Iris pigment epithelial cell (primary cell): ENCODE data around the gene EDEM1.
"Not testable (repeated sequence)": the region's sequence is repeated elsewhere in the genome, so short reads cannot be mapped to it uniquely, and the experiment has no call there.

Experiments
- DNase-seq: peaks from one replicate; pipeline ENCODE4 v3.0.0-alpha.2; 2011; ENCODE audit warnings: low read depth

The EDEM1 gene

DNA sequence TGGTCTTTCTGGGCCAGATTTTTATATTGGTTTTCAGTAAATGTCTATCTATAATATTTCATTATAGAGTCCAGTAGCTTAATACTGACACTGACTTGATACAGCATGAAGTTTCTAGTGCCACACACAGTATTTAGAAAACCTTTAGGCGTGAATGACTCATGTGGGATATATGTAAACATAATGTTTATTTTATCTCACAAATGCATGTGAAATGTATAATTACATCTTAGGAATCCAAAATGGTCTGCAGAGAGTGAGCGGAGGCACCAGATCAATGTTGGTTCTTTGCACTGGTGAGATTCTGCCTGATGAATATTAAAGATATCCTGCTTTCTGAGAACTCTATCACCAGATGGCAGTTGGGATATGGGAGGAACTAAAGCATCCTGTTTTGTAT, 8.5 kb upstream of the EDEM1 start:
- not testable (repeated sequence) for DNase-seq

DNA sequence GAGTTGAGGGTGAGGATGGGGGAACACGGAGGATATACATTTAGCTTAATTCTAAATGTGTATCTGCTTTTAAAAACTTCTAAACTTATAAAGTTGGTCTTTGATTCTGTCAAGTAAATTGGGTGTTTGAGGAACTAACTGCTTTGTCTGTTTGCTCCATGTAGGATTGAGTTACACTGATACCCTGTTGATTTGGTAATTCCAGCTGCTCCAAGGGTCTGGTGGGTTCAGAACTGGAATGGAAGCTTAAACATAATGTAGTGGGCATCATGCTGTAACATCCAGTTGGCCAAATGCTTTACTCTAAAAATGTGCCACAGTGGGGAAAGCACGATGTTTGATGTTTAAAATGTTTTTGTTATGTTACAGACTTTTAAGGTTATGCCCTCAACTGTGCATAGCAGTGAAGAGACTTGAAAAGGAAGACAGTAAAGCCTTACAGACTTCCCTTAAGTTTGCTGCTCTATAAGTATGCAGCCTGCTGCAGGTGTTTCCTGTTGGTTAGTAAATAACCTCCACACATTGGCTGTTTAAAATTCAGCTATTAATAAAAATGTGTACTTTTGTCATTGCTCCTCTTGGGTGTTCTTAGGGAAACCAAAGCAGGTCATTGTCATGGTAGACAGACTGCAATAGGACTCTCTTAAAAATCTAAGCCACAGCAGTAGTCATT, 5.9 kb upstream of the EDEM1 start:
- DNase-seq, result no peak

DNA sequence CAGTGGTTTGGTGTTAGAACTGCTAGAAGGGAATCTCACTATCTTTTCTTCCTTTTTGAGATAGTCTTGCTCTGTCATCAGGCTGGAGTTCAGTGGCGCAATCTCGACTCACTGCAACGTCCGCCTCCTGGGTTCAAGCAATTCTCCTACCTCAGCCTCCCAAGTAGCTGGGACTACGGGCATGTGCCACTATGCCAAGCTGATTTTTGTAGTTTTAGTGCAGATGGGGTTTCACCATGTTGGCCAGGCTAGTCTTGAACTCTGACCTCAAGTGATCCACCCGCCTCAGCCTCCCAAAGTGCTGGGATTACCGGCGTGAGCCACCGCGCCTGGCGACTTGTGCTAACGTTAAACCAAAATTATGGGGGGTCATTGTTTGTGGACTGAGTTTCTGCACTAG, 3.8 kb upstream of the EDEM1 start:
- DNase-seq, result not testable (repeated sequence)

DNA sequence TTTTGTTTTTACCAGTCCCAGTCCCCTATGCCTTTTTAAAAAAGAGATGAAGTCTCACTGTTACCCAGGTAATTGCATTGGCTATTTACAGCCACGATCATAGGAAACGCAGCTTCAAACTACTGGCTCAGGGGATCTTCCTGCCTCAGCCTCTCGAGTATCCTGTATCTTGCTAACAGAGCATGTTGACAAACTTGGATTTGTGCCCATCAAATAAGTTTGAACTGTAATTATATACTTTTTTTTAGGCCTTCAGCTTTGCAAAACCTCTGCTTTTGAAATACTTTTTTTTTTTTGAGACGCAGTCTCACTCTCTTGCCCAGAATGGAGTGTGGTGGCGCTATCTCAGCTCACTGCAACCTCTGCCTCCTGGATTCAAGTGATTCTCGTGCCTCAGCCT, 3.0 kb upstream of the EDEM1 start:
- DNase-seq, result no peak

GRCh38 chr3:5185093-5185673, 2.3 kb upstream of the EDEM1 start:
- no peak for DNase-seq

DNA sequence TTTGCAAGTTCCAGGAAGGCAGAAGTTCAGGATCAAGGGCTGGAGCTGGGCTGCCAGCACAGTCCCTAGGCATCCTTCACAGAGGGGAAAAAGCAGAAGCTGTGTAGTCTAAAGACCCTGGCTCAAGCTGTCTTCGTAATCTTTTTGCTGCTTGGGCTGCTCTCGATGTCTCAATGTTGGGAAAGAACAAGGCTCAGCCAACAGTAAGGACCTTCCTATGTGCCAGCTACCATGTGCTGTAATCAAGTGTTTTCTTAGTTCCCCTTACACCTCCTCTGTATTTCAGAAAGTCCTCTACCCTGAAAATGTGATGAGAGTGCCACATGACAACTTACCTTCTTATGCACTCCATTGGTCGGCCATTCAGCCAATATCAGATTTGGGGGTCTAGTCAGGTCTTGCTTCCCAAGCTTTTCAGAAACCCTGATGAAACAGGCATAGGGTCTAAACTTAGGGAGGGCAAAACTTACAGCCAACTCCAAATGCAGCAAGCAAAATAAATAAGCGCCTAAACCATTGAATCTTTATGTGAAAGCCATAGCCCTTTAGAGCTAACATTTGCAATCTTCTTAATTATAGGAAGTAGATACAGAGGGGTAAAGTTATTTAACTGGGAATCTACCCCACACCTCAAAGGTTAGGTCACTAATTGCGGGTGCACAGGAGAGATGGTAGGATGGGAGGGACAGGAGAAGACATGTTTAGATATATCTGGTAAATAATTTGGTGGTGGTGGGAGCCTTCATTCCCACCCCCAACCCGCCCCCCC, 1.2 kb upstream of the EDEM1 start:
- DNase-seq, result no peak

- peak; percentile 48 for DNase-seq
These were observed 700 bp upstream of the EDEM1 start for GRCh38 chr3:5186858-5187155.

DNA sequence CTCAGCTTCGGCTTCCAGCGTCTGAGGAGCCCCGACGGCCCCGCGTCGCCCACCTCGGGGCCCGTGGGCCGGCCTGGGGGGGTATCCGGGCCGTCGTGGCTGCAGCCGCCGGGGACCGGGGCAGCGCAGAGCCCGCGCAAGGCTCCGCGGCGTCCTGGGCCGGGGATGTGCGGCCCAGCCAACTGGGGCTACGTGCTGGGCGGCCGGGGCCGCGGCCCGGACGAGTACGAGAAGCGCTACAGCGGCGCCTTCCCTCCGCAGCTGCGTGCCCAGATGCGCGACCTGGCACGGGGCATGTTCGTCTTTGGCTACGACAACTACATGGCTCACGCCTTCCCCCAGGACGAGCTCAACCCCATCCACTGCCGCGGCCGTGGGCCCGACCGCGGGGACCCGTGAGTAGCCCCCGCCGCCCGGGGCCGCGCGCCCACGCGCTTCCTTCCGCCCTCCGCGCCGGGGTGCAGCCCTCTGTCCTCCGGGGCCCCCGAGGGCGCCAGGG, 462 bp downstream of the EDEM1 start:
- peak; percentile 47 for DNase-seq

GRCh38 chr3:5188419-5189221, 1.1 kb downstream of the EDEM1 start:
- peak; percentile 49 for DNase-seq

GRCh38 chr3:5190147-5190791, 2.8 kb downstream of the EDEM1 start:
- no peak for DNase-seq

DNA sequence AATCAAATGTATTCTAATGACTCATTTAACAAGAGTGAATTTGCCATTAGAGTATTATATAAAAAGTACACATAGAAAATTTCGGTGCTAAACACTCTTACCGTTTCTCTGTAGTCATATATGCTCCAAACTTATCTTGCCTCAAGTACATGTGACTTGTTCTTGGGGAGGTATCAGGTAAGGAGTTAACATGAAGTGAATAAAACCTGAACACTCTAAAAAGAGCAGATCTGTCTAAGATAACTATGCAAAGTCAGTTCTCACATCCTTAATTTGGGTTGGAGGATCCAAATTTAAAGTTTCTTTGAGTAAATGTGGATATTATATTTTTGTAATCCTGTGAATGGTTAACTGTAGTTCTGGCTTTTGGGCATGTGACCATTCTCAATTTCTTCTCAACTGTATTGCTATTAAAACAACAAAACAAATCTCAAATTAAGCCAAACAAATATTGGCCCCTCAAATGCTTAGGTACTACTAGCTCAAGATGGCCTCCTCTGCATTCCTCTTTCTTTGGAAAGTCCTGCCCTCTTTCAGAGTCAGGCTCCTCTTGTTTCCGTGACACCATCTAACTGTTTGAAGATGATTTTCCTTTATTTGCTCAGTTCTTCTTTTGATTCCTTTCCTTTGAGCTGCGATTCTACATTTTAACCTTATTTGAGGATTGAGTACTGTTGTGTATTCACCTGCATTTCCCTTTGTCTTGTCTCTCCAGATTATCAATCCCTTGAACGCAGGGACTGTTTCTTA, 4.2 kb downstream of the EDEM1 start:
- DNase-seq, result no peak

- DNase-seq, result no peak
These were observed 5.3 kb downstream of the EDEM1 start for GRCh38 chr3:5192571-5193365.

DNA sequence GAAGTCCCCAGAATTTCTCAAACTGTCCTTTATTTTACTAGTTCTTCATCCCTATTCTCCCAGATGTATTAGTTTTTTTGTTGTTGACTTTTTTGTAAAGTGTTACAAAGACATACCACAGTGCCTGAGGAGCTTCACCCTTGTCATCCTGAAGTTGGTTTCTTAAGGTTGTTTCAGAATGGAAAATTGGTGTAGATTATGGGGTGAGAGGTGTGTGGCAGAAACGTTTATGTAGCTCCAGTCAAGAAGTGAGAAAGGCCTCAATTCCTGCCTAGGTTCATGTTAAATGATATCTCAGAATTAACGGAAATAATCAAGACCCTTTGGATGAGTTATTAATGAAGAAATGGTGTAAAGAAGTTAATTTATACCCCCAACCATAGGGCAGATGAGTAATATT, 6.8 kb downstream of the EDEM1 start:
- no peak for DNase-seq

DNA sequence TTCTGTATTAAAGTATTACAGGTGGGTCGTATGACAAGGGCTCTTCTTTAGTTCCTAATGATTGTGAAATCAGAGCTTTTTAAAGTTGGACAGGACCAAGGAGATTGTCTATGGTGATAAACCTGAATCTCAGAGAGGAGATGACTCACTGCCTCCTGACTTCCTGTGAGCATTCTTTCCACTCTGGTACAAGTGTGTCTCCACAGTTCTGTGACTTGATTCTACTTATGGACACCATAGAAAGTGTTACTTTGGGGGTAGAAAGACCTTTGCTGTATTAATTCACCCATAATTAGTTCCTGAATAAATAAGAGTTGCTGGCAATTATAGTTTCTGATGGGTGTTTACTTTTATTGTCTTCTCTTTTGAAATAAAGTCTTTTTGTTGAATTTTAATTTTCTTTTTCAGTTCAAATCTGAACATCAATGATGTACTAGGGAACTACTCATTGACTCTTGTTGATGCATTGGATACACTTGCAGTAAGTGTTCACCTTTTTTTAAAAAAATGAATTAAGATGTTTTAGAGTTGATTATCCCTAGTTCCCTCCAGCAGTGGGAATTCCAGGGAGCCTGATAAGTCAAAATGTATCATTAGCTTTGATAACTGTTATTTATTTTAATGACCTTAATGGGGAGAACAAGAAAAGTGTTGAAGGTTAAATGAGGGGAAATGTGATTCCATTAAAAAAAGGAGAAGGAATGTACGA, 7.4 kb downstream of the EDEM1 start:
- peak; percentile 96 for DNase-seq

DNA sequence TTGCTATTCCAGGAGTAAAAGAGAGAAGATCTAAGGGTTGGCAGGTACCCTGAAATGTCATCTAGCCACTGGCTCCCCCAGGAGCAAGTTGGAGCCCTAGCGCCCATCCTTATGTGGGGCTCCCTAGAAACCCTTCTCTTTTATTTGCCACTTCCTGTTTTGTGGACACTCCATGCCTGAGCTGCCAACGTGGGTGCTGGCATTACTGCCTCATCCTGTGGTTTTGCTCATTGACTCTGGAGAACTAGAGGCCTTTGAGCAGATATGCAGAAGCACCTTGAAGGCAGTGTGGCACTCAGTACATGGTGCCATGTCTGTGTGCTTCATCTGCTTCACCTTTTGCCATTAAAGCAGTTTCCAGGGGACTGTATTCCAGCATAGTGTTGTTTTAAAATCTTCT, 8.1 kb downstream of the EDEM1 start:
- no peak for DNase-seq

DNA sequence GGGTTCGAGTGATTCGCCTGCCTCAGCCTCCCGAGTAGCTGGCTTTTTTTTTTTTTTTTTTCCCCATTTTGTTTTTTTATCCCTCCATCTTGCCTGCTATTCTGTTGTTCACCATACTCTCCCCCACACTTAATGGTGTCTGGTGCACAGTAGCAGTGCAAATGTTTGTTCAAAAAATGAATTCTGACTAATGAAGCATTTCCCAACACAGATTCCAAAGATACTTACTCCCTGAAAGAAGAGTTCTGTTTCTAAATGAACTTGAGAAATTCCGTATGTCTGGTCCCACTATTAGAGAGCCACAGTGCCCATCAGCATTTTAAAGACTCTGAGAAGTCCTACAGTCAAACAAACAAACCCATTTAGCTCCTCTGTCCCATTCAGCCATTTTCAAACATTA, 9.5 kb downstream of the EDEM1 start:
- peak; percentile 83 for DNase-seq

GRCh38 chr3:5197470-5198312, 10.2 kb downstream of the EDEM1 start:
- peak; percentile 80 for DNase-seq

DNA sequence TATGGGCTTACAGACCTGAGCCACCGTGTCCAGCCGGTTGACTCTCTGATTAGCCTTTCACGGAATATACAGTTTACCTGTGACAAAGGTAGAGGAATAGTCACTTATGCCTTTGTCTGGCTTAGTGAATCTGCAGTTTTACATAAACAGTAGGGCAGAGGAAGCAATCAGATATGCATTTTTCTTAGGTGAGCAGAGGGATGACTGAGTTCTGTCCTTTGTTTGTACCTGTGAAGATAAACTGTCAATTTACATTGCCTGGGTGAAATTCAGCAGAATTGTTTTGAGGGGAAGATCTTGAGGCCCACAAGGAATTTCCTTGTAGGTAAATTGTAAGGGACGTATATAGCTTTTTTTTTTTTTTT, 10.8 kb downstream of the EDEM1 start:
- DNase-seq, result no peak
